Stimulated activated CD4-positive, alpha-beta T cell treated with anti-CD3 and anti-CD28 coated beads, Interleukin-2, amount 100 ng/mL, for 4 hours (primary cell): ENCODE results near the gene FGD4.

Experiments
- DNase-seq: peaks from one replicate; pipeline ENCODE4 v3.0.0-alpha.2; 2020; ENCODE audit warnings: low read depth

Gene FGD4

DNA sequence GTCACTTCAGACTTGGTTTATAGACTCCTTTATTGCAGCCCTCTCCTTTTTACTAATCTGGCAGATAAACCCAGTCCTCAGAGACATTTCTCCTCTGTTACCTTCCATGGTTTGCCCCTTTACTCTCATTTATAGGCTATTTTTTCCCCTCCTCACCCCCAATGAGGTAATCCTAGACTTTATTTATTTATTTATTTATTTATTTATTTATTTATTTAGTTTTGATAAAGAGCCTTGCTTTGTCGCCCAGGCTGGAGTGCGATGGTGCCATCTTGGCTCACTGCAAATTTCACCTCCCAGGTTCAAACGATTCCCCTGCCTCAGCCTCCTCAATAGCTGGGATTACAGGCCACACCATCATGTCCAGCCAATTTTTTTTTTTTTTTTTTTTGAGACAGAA, 8.4 kb downstream of the FGD4 start:
- no peak for DNase-seq

- no peak for DNase-seq
Measured at GRCh38 chr12:32413412-32413811, 14.1 kb downstream of the FGD4 start.

GRCh38 chr12:32418221-32418620, 18.9 kb downstream of the FGD4 start:
- DNase-seq, result no peak

GRCh38 chr12:32418903-32419519, 19.7 kb downstream of the FGD4 start:
- no peak for DNase-seq

DNA sequence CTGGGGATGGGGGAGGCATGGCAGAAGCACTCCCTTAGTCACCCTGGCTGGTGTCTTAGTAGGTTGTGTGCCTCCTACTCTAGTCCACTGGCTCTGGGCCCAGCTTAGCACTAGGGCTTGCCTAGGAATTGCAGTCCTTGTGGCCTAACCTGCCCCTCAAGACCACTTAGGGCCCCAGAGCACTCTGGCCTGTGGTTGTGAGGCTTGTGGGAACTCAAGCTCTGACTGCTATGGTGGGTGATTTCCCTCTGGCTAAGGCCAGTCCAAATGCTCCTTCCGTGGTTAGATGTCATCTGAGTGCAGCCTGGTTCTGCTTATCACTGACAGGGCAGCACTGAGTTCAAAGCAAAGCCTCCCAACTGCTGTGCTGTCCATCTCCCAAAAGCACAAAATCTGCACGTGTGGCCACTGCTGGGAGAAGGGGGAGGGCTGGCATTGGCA, 20.2 kb downstream of the FGD4 start:
- DNase-seq, result no peak

DNA sequence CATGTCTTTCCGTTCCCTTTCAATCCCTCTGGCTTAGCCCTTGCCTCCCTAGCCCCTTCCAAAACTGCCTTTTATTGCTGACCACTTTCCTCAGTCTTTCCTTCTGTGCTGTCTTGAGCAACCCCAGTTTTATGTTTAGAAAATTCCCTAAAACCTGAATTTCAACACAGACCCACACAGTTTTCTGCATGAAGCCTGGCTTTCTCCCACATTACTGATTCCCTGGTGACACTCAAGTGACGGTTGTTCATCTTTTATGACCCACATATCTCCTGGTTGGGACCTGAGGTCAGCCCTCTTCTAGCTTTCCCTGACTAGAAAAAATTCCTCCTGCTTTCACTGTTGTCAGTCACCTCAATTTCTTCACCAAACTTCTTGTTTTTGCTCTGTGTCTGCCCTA, 21.0 kb downstream of the FGD4 start:
- DNase-seq, result no peak

- no peak for DNase-seq
Measured at GRCh38 chr12:32423559-32423958, 24.2 kb downstream of the FGD4 start.

DNA sequence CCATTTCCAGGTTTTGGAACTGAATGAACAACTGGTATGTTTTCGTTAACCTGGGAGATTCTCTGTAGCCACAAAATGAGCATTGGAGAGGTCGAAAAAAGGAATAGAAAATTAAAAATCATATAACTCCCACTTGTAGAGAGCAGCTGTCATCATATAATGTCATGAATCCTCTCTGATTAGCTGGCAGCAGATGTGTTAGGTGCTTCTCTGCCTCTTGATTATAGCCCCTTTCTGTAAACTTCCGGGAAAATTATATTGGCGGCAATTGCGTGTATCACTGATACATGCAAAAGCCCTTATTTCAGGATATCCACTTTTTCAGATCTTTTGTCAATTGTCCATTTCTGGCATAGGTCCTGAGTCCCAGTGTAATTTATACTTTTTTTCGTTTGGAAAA, 31.7 kb downstream of the FGD4 start:
- no peak for DNase-seq

DNA sequence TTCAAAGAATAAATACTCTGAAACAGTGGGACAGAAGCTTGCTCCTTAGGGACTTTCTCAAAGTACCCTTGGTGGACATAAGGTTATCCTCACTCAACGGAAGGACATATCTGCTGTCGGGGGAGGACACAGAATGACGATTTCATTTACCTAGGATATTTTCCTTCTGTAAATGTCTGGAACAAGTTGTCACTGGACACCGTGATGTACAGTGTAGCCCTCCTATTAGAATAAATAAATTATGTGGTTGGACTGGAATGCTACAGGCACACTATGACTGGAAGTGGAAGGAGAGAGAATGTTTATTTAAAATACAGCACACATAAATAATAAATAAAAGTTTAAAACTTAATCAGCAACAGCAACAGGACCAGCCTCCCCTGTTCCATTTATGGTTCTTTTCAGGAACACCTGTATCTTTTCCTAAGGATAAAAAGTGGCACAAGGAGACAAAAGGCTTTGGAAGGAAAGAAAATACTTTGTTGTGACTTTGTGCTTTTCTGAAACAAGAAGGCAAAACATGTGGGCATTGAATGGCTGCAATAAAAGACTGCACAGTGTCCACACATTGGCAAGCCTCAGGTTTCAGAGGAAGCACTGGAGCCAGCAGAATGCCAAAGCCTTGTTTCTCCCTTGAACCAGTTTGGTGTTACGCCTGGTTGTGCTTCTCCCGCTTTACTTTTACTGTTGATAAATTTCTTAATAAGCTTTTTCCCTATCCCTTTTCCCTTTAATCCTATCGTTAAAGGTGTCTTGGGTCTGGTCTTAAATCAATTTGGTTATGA, 36.8 kb downstream of the FGD4 start:
- no peak for DNase-seq

DNA sequence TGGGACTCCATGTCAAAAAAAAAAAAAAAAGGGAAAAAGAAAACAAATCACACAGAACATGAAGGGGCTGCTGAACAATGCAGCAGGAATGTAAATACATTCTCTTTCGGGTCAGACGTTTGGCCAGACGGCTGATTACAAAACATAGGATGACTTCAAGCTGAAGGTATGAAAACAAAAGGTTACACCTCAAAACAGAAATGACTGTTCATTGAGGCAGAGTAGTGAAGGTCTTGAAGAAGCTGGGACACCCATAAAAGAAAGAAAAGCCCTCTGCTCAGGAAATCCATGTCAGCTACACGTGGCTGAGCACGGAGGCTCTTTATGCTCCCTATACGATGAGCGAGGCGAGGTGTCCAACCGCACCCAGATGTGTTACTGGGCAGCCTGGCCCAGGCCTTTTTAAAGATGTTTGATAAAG, 37.7 kb downstream of the FGD4 start:
- no peak for DNase-seq

- DNase-seq, result no peak
Measured at GRCh38 chr12:32440120-32440865, 40.9 kb downstream of the FGD4 start.

DNA sequence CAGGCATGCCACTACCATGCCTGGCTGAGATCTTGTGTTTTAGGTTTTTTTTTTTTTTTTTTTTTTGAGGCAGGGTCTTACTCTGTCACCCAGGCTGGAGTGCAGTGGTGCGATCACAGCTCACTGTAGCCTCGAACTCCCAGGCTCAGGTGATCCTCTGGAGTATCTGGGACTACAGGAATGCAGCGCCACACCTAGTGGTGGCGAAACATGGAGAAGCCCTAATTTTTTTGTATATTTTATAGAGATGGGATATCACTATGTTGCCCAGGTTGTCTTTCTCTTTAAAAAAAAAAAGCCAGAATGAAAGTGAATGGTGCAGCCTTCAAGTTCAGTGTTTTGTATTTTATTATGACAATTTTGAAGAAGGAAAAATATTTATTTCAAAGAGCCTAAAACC, 44.1 kb downstream of the FGD4 start:
- no peak for DNase-seq

DNA sequence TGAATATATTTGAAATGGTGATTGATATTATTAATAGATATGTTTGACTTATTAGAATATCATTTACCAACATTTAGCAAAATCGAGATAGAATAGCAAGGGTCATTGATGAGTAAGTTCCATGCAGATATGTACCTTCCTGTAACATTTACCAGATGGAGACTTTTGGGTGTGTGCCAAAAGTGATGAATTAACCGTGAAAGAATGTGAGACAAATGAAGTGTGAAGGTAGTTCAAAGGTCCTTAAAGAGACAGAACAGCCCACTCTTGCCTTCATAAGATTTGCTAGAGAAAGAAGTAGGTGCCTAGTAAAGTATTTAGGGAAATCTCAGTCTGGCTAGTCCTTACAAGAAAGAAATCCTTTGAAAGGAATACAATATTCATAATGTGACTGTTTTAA, 45.5 kb downstream of the FGD4 start:
- no peak for DNase-seq

- no peak for DNase-seq
Measured at GRCh38 chr12:32445356-32445755, 46.0 kb downstream of the FGD4 start.

GRCh38 chr12:32446316-32447119, 47.2 kb downstream of the FGD4 start:
- no peak for DNase-seq

- no peak for DNase-seq
Measured at GRCh38 chr12:32448586-32448985, 49.2 kb downstream of the FGD4 start.

GRCh38 chr12:32450363-32450762, 51.0 kb downstream of the FGD4 start:
- no peak for DNase-seq

- no peak for DNase-seq
Measured at GRCh38 chr12:32450768-32451167, 51.4 kb downstream of the FGD4 start.

GRCh38 chr12:32451816-32452215, 52.5 kb downstream of the FGD4 start:
- DNase-seq, result no peak

GRCh38 chr12:32454075-32454474, 54.7 kb downstream of the FGD4 start:
- no peak for DNase-seq

DNA sequence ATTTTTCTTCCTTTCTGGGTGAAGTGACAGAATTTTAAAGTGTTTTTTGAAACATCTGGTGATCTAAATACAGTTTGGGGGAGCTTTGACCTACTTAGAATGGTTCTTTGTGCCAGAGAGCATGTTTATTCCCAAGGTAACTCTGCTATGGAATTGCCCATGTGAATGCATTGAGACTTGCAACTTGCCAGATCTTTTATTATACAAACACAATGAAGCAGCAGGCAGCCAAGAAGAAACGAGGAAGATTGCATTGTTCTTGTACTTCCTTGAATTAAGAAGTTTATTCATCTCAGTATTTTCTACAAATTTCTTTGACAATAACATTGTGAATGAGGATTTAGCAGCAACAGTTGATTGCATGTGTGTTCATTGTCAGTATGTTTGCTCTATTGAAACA, 55.5 kb downstream of the FGD4 start:
- DNase-seq, result no peak

GRCh38 chr12:32455607-32456071, 56.3 kb downstream of the FGD4 start:
- no peak for DNase-seq
